H1 (cell line): ENCODE data around the gene FGGY. TPM values are rescaled to one million over a fixed set of nuclear protein-coding genes. Genes with fewer than 3 reads are reported as not detected.
A peak's percentile ranks its signal among the peaks of the same experiment; 100 is the strongest.

Source experiments
- CTCF ChIA-PET: fragments of 300-600 bp; sonication (Branson Sonifier 250); formaldehyde crosslinking; loops from one replicate; lab custom pipeline; 2021; ENCODE audit not compliant: partially characterized antibody; lab: Charles Lee
- POLR2A ChIA-PET: fragments of 300-600 bp; sonication (Branson Sonifier 250); formaldehyde crosslinking; loops from one replicate; lab custom pipeline; 2021; ENCODE audit warnings: inconsistent platforms; ENCODE audit not compliant: partially characterized antibody; lab: Charles Lee
- DNase-seq, 2 experiments: peaks; one replicate each; pipeline versions ENCODE4 v3.0.0 to v3.0.0-alpha.2; 2010 to 2022; ENCODE audit warnings: low spot score in 2 of 2, low read depth in 1 of 2, mixed read lengths in 1 of 2
- FAIRE-seq: peaks from 2 replicates; lab custom pipeline; 2011; peaks lifted over from hg19 to GRCh38; lab: Jason Lieb, UNC
- H2AFZ ChIP-seq: 2 replicates; pipeline ENCODE4 v1.8.1; 2012; ENCODE audit warnings: low read length, inconsistent platforms
- H2AK5ac ChIP-seq: 2 replicates; pipeline ENCODE4 v1.6.1; 2013; ENCODE audit warnings: low read depth, low read length
- H2BK120ac ChIP-seq: replicated peaks from 2 replicates; pipeline ENCODE3; 2013; ENCODE audit warnings: low read depth, low read length, inconsistent platforms
- H2BK12ac ChIP-seq: 2 replicates; pipeline ENCODE4 v1.6.1; 2013; ENCODE audit warnings: low read depth, low read length
- H2BK15ac ChIP-seq: 2 replicates; pipeline ENCODE4 v1.6.1; 2013; ENCODE audit warnings: low read length
- H2BK20ac ChIP-seq: 2 replicates; pipeline ENCODE4 v1.6.1; 2013; ENCODE audit warnings: low read length
- H2BK5ac ChIP-seq: 2 replicates; pipeline ENCODE4 v1.6.1; 2013; ENCODE audit warnings: low read depth, low read length
- H3K14ac ChIP-seq: 2 replicates; pipeline ENCODE4 v1.6.1; 2013; ENCODE audit warnings: inconsistent platforms; ENCODE audit not compliant: insufficient read length
- H3K18ac ChIP-seq: 2 replicates; pipeline ENCODE4 v1.6.1; 2013; ENCODE audit warnings: low read length; ENCODE audit errors: extremely low read depth
- H3K23ac ChIP-seq: 2 replicates; pipeline ENCODE4 v1.6.1; 2013; ENCODE audit warnings: inconsistent platforms; ENCODE audit not compliant: insufficient read length
- H3K23me2 ChIP-seq: 2 replicates; pipeline ENCODE4 v1.6.1; 2013; ENCODE audit warnings: low read depth, low read length
- H3K27ac ChIP-seq: 2 replicates; pipeline ENCODE4 v1.6.1; 2011; ENCODE audit warnings: low read depth, low read length, inconsistent platforms
- H3K27me3 ChIP-seq, 4 experiments: replicated peaks in 1 of 4; 1 replicate in 1 of 4; 2 replicates in 3 of 4; pipeline versions ENCODE4 v1.6.1 to v1.8.1; 2011 to 2013; ENCODE audit warnings: low read length in 3 of 4, mild to moderate bottlenecking in 3 of 4, inconsistent platforms in 2 of 4, mixed read lengths in 2 of 4, moderate library complexity in 1 of 4; ENCODE audit not compliant: control insufficient read depth in 3 of 4, insufficient read depth in 3 of 4; ENCODE audit errors: extremely low read depth in 1 of 4
- H3K36me3 ChIP-seq, 4 experiments: 2 replicates each; pipeline versions ENCODE4 v1.6.1 to v1.8.1; 2011 to 2013; ENCODE audit warnings: mild to moderate bottlenecking in 4 of 4, low read length in 3 of 4, moderate library complexity in 2 of 4, control low read depth in 1 of 4, inconsistent platforms in 1 of 4; ENCODE audit not compliant: insufficient read depth in 4 of 4, control insufficient read depth in 2 of 4
- H3K4ac ChIP-seq: replicated peaks from 2 replicates; pipeline ENCODE3; 2013; ENCODE audit warnings: low read length, low read depth, mixed read lengths, inconsistent platforms; ENCODE audit not compliant: insufficient read length
- H3K4me1 ChIP-seq, 4 experiments: replicated peaks in 1 of 4; 1 replicate in 1 of 4; 2 replicates in 3 of 4; pipeline versions ENCODE4 v1.6.1 to v1.8.1; 2011 to 2013; ENCODE audit warnings: low read length in 3 of 4, inconsistent platforms in 2 of 4, mixed read lengths in 1 of 4; ENCODE audit not compliant: insufficient read depth in 4 of 4, control insufficient read depth in 3 of 4
- H3K4me2 ChIP-seq, 2 experiments: 2 replicates each; pipeline versions ENCODE4 v1.6.1 to v1.8.1; 2011 to 2013; ENCODE audit warnings: low read depth in 2 of 2, low read length in 2 of 2, control low read depth in 1 of 2, inconsistent platforms in 1 of 2, mild to moderate bottlenecking in 1 of 2; ENCODE audit not compliant: insufficient read depth in 1 of 2
- H3K4me3 ChIP-seq, 4 experiments: fragments of 200-600, 300-600 bp in 1 of 4; sonication (generic), shearing (Covaris generic), sonication (Bioruptor Twin) in 1 of 4; 2 replicates each; pipeline versions ENCODE4 v1.5.1 to v1.8.1; 2011 to 2016; ENCODE audit warnings: low read length in 4 of 4, low read depth in 3 of 4, control low read depth in 2 of 4, inconsistent platforms in 2 of 4, mild to moderate bottlenecking in 2 of 4, mixed read lengths in 1 of 4, moderate library complexity in 1 of 4; ENCODE audit not compliant: insufficient read depth in 2 of 4; ENCODE audit errors: extremely low read depth in 1 of 4
- H3K56ac ChIP-seq: replicated peaks from 2 replicates; pipeline ENCODE3; 2013; ENCODE audit warnings: low read depth, mild to moderate bottlenecking, mixed read lengths, low read length, inconsistent platforms; ENCODE audit not compliant: insufficient read length
- H3K79me1 ChIP-seq: 2 replicates; pipeline ENCODE4 v1.6.1; 2013; ENCODE audit warnings: low read depth, low read length, control low read depth
- H3K79me2 ChIP-seq, 2 experiments: 2 replicates each; pipeline versions ENCODE4 v1.6.1 to v1.8.1; 2012 to 2013; ENCODE audit warnings: low read length in 2 of 2, mild to moderate bottlenecking in 2 of 2, inconsistent platforms in 1 of 2; ENCODE audit not compliant: insufficient read depth in 2 of 2, control insufficient read depth in 1 of 2
- H3K9ac ChIP-seq, 4 experiments: replicated peaks in 1 of 4; 1 replicate in 1 of 4; 2 replicates in 3 of 4; pipeline versions ENCODE4 v1.6.1 to v1.8.1; 2011 to 2013; ENCODE audit warnings: low read depth in 3 of 4, low read length in 3 of 4, control low read depth in 2 of 4, mild to moderate bottlenecking in 2 of 4, moderate library complexity in 2 of 4, inconsistent platforms in 1 of 4; ENCODE audit errors: extremely low read depth in 1 of 4
- H3K9me3 ChIP-seq, 2 experiments: 2 replicates each; pipeline versions ENCODE4 v1.6.1 to v1.8.1; 2012 to 2013; ENCODE audit warnings: mild to moderate bottlenecking in 2 of 2, moderate library complexity in 2 of 2, control low read depth in 1 of 2, inconsistent platforms in 1 of 2, low read depth in 1 of 2, low read length in 1 of 2, mixed read lengths in 1 of 2; ENCODE audit not compliant: insufficient read depth in 2 of 2
- H4K20me1 ChIP-seq, 2 experiments: replicated peaks in 1 of 2; 2 replicates each; pipeline versions ENCODE3 to v1.8.1; 2011 to 2013; ENCODE audit warnings: inconsistent platforms in 2 of 2, low read length in 2 of 2, mild to moderate bottlenecking in 1 of 2; ENCODE audit not compliant: insufficient read depth in 2 of 2, control insufficient read depth in 1 of 2
- H4K5ac ChIP-seq: 2 replicates; pipeline ENCODE4 v1.6.1; 2013; ENCODE audit warnings: low read length, low read depth, mixed read lengths, inconsistent platforms; ENCODE audit not compliant: insufficient read length
- H4K8ac ChIP-seq: 2 replicates; pipeline ENCODE4 v1.8.0; 2013; ENCODE audit warnings: mild to moderate bottlenecking, moderate library complexity, low read length, inconsistent platforms; ENCODE audit not compliant: insufficient read depth; ENCODE audit errors: extremely low read depth
- H4K91ac ChIP-seq: replicated peaks from 2 replicates; pipeline ENCODE3; 2013; ENCODE audit warnings: low read length, mixed read lengths, inconsistent platforms; ENCODE audit not compliant: insufficient read length
- ATF3 ChIP-seq: IDR thresholded peaks from 2 replicates; pipeline ENCODE4 v1.6.1; 2011; ENCODE audit warnings: low read depth, mild to moderate bottlenecking, low read length; ENCODE audit not compliant: insufficient read depth
- CBX8 ChIP-seq: fragments of 300-800, 300-1000 bp; sonication (generic); IDR thresholded peaks from 2 replicates; pipeline ENCODE4 v1.7.1; 2016; ENCODE audit warnings: low read depth, low read length, borderline replicate concordance
- CHD1 ChIP-seq: IDR thresholded peaks from 2 replicates; pipeline ENCODE4 v1.6.1; 2012; ENCODE audit warnings: low read depth, low read length, improper control_type of control experiment
- CHD2 ChIP-seq: IDR thresholded peaks from 2 replicates; pipeline ENCODE4 v1.6.1; 2012; ENCODE audit warnings: low read length, improper control_type of control experiment
- EZH2 ChIP-seq: fragments of 200-600 bp; sonication (generic); IDR thresholded peaks from 2 replicates; pipeline ENCODE4 v1.7.1; 2012; ENCODE audit warnings: low read depth, mild to moderate bottlenecking, moderate library complexity, low read length, inconsistent platforms; ENCODE audit not compliant: severe bottlenecking
- KDM1A ChIP-seq: fragments of 200-600, 300-600 bp; sonication (generic); IDR thresholded peaks from 2 replicates; pipeline ENCODE4 v1.7.1; 2016; ENCODE audit warnings: mild to moderate bottlenecking, low read length, borderline replicate concordance
- RAD21 ChIP-seq, 2 experiments: IDR thresholded peaks in 1 of 2; conservative IDR thresholded peaks in 1 of 2; 2 replicates each; pipeline ENCODE4 v1.6.1; 2011; ENCODE audit warnings: low read depth in 2 of 2, low read length in 2 of 2, improper control_type of control experiment in 1 of 2, inconsistent platforms in 1 of 2, mild to moderate bottlenecking in 1 of 2, moderate library complexity in 1 of 2
- RXRA ChIP-seq: IDR thresholded peaks from 2 replicates; pipeline ENCODE4 v1.6.1; 2011; ENCODE audit warnings: low read depth, mild to moderate bottlenecking, low read length, moderate library complexity; ENCODE audit not compliant: insufficient read depth
- SUZ12 ChIP-seq: fragments of 200-600 bp; sonication (generic); IDR thresholded peaks from 2 replicates; pipeline ENCODE4 v1.6.1; 2012; ENCODE audit warnings: mild to moderate bottlenecking, inconsistent platforms, low read length, moderate library complexity, mixed read lengths
- TEAD4 ChIP-seq: IDR thresholded peaks from 2 replicates; pipeline ENCODE4 v1.6.1; 2012; ENCODE audit warnings: low read depth, low read length, inconsistent platforms, mixed read lengths
- WGBS, 2 experiments: shearing (Covaris generic) in 1 of 2; methylation state at CpG; one replicate each; pipeline versions ENCODE4 v1.1.6 to v1.1.7; 2013 to 2015; ENCODE audit warnings: low lambda C conversion rate in 2 of 2, mixed read lengths in 2 of 2, inconsistent platforms in 1 of 2, low coverage in 1 of 2, missing lambda C conversion rate in 1 of 2; ENCODE audit not compliant: insufficient replicate concordance in 2 of 2, insufficient coverage in 1 of 2, insufficient read length in 1 of 2; ENCODE audit errors: extremely low coverage in 1 of 2, missing lambda C conversion rate in 1 of 2; 5-methylcytosine and 5-hydroxymethylcytosine counted together
- polyA plus RNA-seq, 7 experiments: library from polyadenylated mRNA; depleted of rRNA in 3 of 7; stranded (reverse) in 5 of 7; unstranded in 2 of 7; fragments of >200 nt in 5 of 7; fragments of 200-250 nt in 2 of 7; gene quantifications; 1 replicate in 5 of 7; 2 replicates in 1 of 7; 4 replicates in 1 of 7; pipeline versions ENCODE4 v1.2.1 to v1.2.3, GENCODE V29; 2011 to 2013; ENCODE audit warnings: missing spikeins in 2 of 7, mixed read lengths in 2 of 7
- total RNA-seq: library from RNA; stranded (reverse); fragmentation: NEBNext Ultra II Directional; extraction: Animal tissue kit (Norgen Biotek cat#: 25700); gene quantifications from 2 replicates; pipeline ENCODE4 v1.2.1, GENCODE V29; 2021

FGGY gene
- total and polyA plus RNA-seq, 2 of the 8 experiments (the other 6 are each of a cell fraction or from before 2014, with no cell fraction given): 10.3 to 12.5 TPM

- Histone ChIP-seq H2BK12ac (no peak overlapping the region), H2BK15ac (no peak overlapping the region), H2AK5ac (no peak overlapping the region), H4K20me1 (no peaks in the 10 kb centered on the region), H3K18ac (no peak overlapping the region), H3K4me1 (no peaks in the 10 kb centered on the region), H3K9ac (no peak overlapping the region), H2BK120ac (no peak overlapping the region), H2BK20ac (no peak overlapping the region), H3K14ac (no peak overlapping the region), H3K4ac (no peak overlapping the region), H2AFZ (no peak overlapping the region), H3K4me2 (no peak overlapping the region), H3K79me2 (no peaks in the 10 kb centered on the region), H3K27me3 (no peaks in the 10 kb centered on the region), H2BK5ac (no peak overlapping the region), H3K27ac (no peak overlapping the region), H3K23me2 (no peaks in the 10 kb centered on the region), H3K4me3 (no peak overlapping the region), H3K79me1 (no peaks in the 10 kb centered on the region), H3K9me3 (no peaks in the 10 kb centered on the region), H3K23ac (no peak overlapping the region), H4K91ac (no peak overlapping the region), H4K5ac (no peak overlapping the region), H3K36me3 (no peaks in the 10 kb centered on the region), H3K56ac (no peak overlapping the region), H4K8ac (no peak overlapping the region)
- DNase-seq: no peak
- ChIA-PET CTCF (interaction anchor here (0.9 to 2.6 kb wide), 7 partner anchors 13 to 167 kb away, joined by 3 to 6 read pairs (median 3); no protein-coding TSS in a partner anchor), POLR2A (no interaction called here)
- 93% methylated on average over 2 of the region's 2 CpGs; no CpG with 5 or more reads in 1 of the 2 experiments for WGBS, 2 experiments
- FAIRE-seq: peak; percentile 36
- TF ChIP-seq ATF3 (no peak), KDM1A (no peak), CHD1 (no peak), RXRA (no peak), TEAD4 (no peak), EZH2 (no peak), RAD21 (IDR thresholded peaks at IDR 0.05 in 1 of 2, conservative IDR thresholded peaks at IDR 0.05 in 1 of 2; ENCODE audit: low read depth in 2 of 2, low read length in 2 of 2) (peak in 1 of 2 experiments; percentile 29; a peak in 2 of 4 replicates), SUZ12 (no peak), CHD2 (no peak), CBX8 (no peak)
These were observed 483.1 kb downstream of the FGGY start for GRCh38 chr1:59779949-59780348.
